PC-9 (cell line): ENCODE data around the gene METTL22. TPM values are rescaled to one million over a fixed set of nuclear protein-coding genes. Genes with fewer than 3 reads are reported as not detected.

Source experiments
- BruUV-seq: library from RNA; stranded (reverse); fragments of 400-500 nt; replicated peaks from 2 replicates; lab custom pipeline; 2021; lab: Mats Ljungman, UMichigan
- CTCF ChIA-PET: fragments of 300-600 bp; sonication (Branson Sonifier 250); formaldehyde crosslinking; loops from one replicate; lab custom pipeline; 2022; ENCODE audit warnings: antibody characterized with exemption; lab: Charles Lee
- POLR2A ChIA-PET: fragments of 300-600 bp; sonication (Branson Sonifier 250); formaldehyde crosslinking; loops from one replicate; lab custom pipeline; 2022; ENCODE audit warnings: antibody characterized with exemption; ENCODE audit not compliant: unreplicated experiment; lab: Charles Lee
- DNase-seq, 2 experiments: peaks; one replicate each; pipeline versions ENCODE4 v3.0.0 to v3.0.0-alpha.2; 2015 to 2022; ENCODE audit warnings: mixed read lengths in 1 of 2
- H2AFZ ChIP-seq: fragments of 200-600 bp; sonication (generic); 2 replicates; pipeline ENCODE4 v1.8.1; 2017; ENCODE audit warnings: antibody characterized with exemption
- H3F3A ChIP-seq: fragments of 200-600 bp; sonication (generic); 2 replicates; pipeline ENCODE4 v1.8.1; 2017; ENCODE audit warnings: antibody characterized with exemption, mild to moderate bottlenecking, low read depth; ENCODE audit not compliant: insufficient read depth
- H3K27ac ChIP-seq: fragments of 200-600 bp; sonication (generic); 2 replicates; pipeline ENCODE4 v1.6.1; 2016; ENCODE audit warnings: mixed run types
- H3K27me3 ChIP-seq: fragments of 200-600 bp; sonication (generic); 2 replicates; pipeline ENCODE4 v1.6.1; 2016; ENCODE audit warnings: low read depth, mixed run types; ENCODE audit not compliant: insufficient read depth
- H3K36me3 ChIP-seq: fragments of 200-600 bp; sonication (generic); 2 replicates; pipeline ENCODE4 v1.6.1; 2016; ENCODE audit warnings: low read depth, mixed run types
- H3K4me1 ChIP-seq: fragments of 200-600 bp; sonication (generic); replicated peaks from 2 replicates; pipeline ENCODE4 v1.6.1; 2016; ENCODE audit warnings: mixed run types; ENCODE audit not compliant: insufficient read depth
- H3K4me2 ChIP-seq: fragments of 200-600 bp; sonication (generic); 2 replicates; pipeline ENCODE4 v1.6.1; 2017; ENCODE audit warnings: mixed run types
- H3K4me3 ChIP-seq: fragments of 200-600 bp; sonication (generic); 2 replicates; pipeline ENCODE4 v1.6.1; 2016; ENCODE audit warnings: mixed run types
- H3K79me2 ChIP-seq: fragments of 200-600 bp; sonication (generic); 2 replicates; pipeline ENCODE4 v1.6.1; 2017; ENCODE audit warnings: low read depth, mixed run types
- H3K9me2 ChIP-seq: fragments of 200-600 bp; sonication (generic); 2 replicates; pipeline ENCODE4 v1.8.1; 2017; ENCODE audit warnings: mild to moderate bottlenecking; ENCODE audit not compliant: insufficient read depth
- H3K9me3 ChIP-seq: fragments of 200-600 bp; sonication (generic); 2 replicates; pipeline ENCODE4 v1.8.1; 2016; ENCODE audit warnings: low read depth; ENCODE audit not compliant: insufficient read depth
- H4K20me1 ChIP-seq: fragments of 200-600 bp; sonication (generic); 2 replicates; pipeline ENCODE4 v1.8.1; 2017; ENCODE audit not compliant: insufficient read depth
- CTCF ChIP-seq: fragments of 200-600 bp; sonication (generic); conservative IDR thresholded peaks from 2 replicates; pipeline ENCODE4 v1.6.1; 2017; ENCODE audit warnings: mixed run types, antibody characterized with exemption, mild to moderate bottlenecking, moderate library complexity
- EZH2 ChIP-seq: fragments of 200-600 bp; sonication (generic); IDR thresholded peaks from 2 replicates; pipeline ENCODE4 v1.8.0; 2017; ENCODE audit warnings: antibody characterized with exemption, low read depth
- intact Hi-C: fragments of 100-400 bp; cut with micrococcal nuclease; formaldehyde crosslinking; loops from one replicate; pipeline ENCODE4 v1.10.0; 2022; ENCODE audit not compliant: unreplicated experiment
- total RNA-seq: library from RNA; stranded (reverse); gene quantifications from 2 replicates; pipeline ENCODE4 v1.2.3, GENCODE V29; 2021

METTL22 gene
- total RNA-seq, 1 experiment from 2014 or later: 62.2 TPM

DNA sequence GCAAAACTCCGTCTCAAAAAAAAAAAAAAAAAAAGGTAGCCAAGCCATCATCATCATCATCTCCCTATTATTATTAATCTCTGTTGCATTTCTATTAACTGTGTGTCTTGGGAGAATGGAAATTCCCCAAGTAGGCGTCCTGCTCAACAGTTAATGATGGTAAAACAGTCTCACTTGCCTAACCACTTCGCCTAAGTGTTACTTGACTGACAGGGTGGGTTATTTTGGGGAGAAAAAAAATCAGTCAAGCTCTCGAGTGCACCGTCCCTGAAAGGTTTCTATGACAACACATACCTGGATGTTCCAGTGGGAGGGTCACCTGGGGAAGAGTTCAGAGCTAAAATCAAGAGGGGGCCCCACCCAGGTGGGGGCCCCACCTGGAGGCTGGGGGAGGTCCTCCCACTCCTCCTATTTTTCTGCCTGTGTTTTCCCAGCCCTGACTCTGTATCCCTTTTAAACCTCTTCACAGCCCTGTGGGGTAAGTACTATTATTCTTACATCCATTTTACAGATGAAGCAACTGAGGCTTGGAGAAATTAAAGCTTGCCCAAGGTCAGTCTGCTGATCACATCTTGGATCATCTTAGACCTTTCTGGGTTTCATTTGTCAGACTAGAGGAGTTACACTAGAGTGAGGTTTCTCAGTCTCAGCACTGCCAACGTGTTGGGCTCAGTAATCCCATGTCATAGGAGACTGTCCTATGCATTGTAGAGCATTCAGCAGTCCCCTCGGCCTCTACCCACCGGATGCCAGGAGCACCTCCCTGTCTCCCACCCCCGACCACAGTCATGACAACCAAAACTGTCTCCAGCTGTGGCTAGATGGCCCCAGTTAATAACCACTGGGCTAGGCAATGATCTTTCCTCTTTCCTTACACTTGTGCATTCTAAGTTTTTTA is 41.9 kb downstream of the METTL22 start:
- Histone ChIP-seq H3F3A (no peaks in the 10 kb centered on the region), H3K4me1 (no peaks in the 10 kb centered on the region), H3K27me3 (no peaks in the 10 kb centered on the region), H3K9me3 (no peaks in the 10 kb centered on the region), H3K27ac (no peak overlapping the region), H3K79me2 (no peaks in the 10 kb centered on the region), H2AFZ (no peak overlapping the region), H3K4me2 (no peak overlapping the region), H3K4me3 (no peak overlapping the region), H3K36me3 (no peaks in the 10 kb centered on the region), H3K9me2 (no peaks in the 10 kb centered on the region), H4K20me1 (no peaks in the 10 kb centered on the region)
- no TSS peak for BruUV-seq
- POLR2A ChIA-PET: no interaction called here
- TF ChIP-seq EZH2: no peak
- no peak for TF ChIP-seq CTCF
- DNase-seq: no peak
- intact Hi-C loops: no loop called here
- CTCF ChIA-PET: interaction anchor here (0.5 to 0.6 kb wide), 2 partner anchors 120 to 227 kb away, joined by 3 read pairs; no protein-coding TSS in a partner anchor

DNA sequence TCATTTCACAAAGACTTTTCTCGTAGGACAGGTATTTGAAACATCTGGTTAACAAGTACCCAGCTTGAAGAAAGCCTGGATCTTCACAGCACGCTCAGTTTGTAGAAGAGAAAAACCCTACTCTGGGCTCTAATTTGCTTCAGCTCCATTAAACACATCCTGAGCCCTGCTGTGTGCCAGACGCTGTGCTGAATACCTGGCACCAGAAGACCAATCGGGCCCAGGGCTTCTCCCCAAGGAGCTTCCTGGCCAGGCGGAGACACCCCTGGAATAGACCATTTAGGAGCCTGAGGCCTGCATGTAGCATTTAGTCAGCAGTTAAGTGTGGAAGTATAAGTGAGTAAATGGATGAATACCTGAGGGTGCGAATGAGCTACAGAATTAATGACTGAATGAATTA is 44.0 kb downstream of the METTL22 start:
- Histone ChIP-seq H2AFZ (no peak overlapping the region), H3K9me2 (no peaks in the 10 kb centered on the region), H3F3A (no peaks in the 10 kb centered on the region), H3K27ac (no peak overlapping the region), H3K4me2 (no peak overlapping the region), H3K27me3 (no peaks in the 10 kb centered on the region), H4K20me1 (no peaks in the 10 kb centered on the region), H3K9me3 (no peaks in the 10 kb centered on the region), H3K4me3 (no peak overlapping the region), H3K36me3 (no peaks in the 10 kb centered on the region), H3K79me2 (no peaks in the 10 kb centered on the region), H3K4me1 (no peaks in the 10 kb centered on the region)
- CTCF ChIA-PET: no interaction called here
- POLR2A ChIA-PET: no interaction called here
- no TSS peak for BruUV-seq
- intact Hi-C loops: no loop called here
- TF ChIP-seq CTCF (no peak), EZH2 (no peak)
- DNase-seq: no peak

DNA sequence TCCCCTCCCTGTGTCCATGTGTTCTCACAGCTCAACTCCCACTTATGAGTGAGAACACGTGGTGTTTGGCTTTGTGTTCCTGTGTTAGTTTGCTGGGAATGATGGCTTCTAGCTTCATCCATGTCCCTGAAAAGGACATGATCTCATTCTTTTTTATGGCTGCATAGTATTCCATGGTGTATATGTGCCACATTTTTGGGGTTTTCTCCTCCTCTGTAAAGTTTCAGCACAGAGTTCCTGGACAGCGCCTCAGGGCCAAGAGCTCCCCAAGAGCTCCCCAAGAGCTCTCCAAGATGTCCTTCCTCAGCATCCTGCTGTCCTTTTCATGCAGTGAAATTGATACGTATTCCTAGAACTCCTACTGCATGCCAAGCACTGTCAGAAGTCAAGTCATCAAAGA is 46.0 kb downstream of the METTL22 start:
- Histone ChIP-seq H3K27ac (no peak overlapping the region), H3K4me2 (no peak overlapping the region), H3K27me3 (no peaks in the 10 kb centered on the region), H3K9me3 (no peaks in the 10 kb centered on the region), H3K9me2 (no peaks in the 10 kb centered on the region), H4K20me1 (no peaks in the 10 kb centered on the region), H3F3A (no peaks in the 10 kb centered on the region), H3K4me3 (no peak overlapping the region), H3K36me3 (no peaks in the 10 kb centered on the region), H2AFZ (no peak overlapping the region), H3K4me1 (no peaks in the 10 kb centered on the region), H3K79me2 (no peaks in the 10 kb centered on the region)
- ChIA-PET POLR2A (no interaction called here), CTCF (no interaction called here)
- BruUV-seq: no TSS peak
- intact Hi-C loops: no loop called here
- TF ChIP-seq CTCF (no peak), EZH2 (no peak)
- no peak for DNase-seq
